GM12878 (cell line): Measurements from ENCODE around the gene LRSAM1. TPM values are rescaled to one million over a fixed set of nuclear protein-coding genes. Genes with fewer than 3 reads are reported as not detected.
A peak's percentile ranks its signal among the peaks of the same experiment; 100 is the strongest.

Experiments
- ATAC-seq: fragments of 200-7000 bp; cut with Tn5 transposase; 3 replicates; pipeline ENCODE4 v1.9.1; 2020; ENCODE audit warnings: mild to moderate bottlenecking, moderate library complexity
- BruUV-seq: library from RNA; stranded (reverse); fragments of 400-500 nt; replicated peaks from 2 replicates; lab custom pipeline; 2021; lab: Mats Ljungman, UMichigan
- CTCF ChIA-PET: fragments of 300-600 bp; sonication (Branson Sonifier 250); formaldehyde crosslinking; extraction: SDS; loops from one replicate; lab custom pipeline; 2021; ENCODE audit warnings: inconsistent platforms; lab: Yijun Ruan, JAX
- POLR2A ChIA-PET: fragments of 350-600 bp; formaldehyde crosslinking; extraction: SDS; loops from one replicate; lab custom pipeline; 2021; ENCODE audit warnings: inconsistent platforms; lab: Charles Lee
- RAD21 ChIA-PET: fragments of 300-600 bp; sonication (Branson Sonifier 250); formaldehyde crosslinking; loops from one replicate; lab custom pipeline; 2023; ENCODE audit warnings: antibody characterized with exemption; ENCODE audit not compliant: unreplicated experiment; lab: Charles Lee
- SMC1A ChIA-PET: fragments of 300-600 bp; sonication (Branson Sonifier 250); formaldehyde crosslinking; loops from one replicate; lab custom pipeline; 2023; ENCODE audit not compliant: unreplicated experiment, uncharacterized antibody; lab: Charles Lee
- DNase-seq: peaks from one replicate; pipeline ENCODE4 v3.0.0-alpha.2; 2011; ENCODE audit warnings: low read depth, low spot score
- FAIRE-seq: peaks from 3 replicates; lab custom pipeline; 2011; peaks lifted over from hg19 to GRCh38; lab: Jason Lieb, UNC
- H2AFZ ChIP-seq: 2 replicates; pipeline ENCODE4 v1.6.0; 2011; ENCODE audit warnings: low read depth, low read length, control low read depth; ENCODE audit not compliant: control insufficient read depth
- H3K27ac ChIP-seq: 2 replicates; pipeline ENCODE4 v1.5.1; 2011; ENCODE audit warnings: control low read depth; ENCODE audit not compliant: control insufficient read depth, insufficient read depth
- H3K27me3 ChIP-seq, 2 experiments: replicated peaks in 1 of 2; 2 replicates each; pipeline versions ENCODE4 v1.6.0 to v1.6.1; 2011; ENCODE audit warnings: low read length in 1 of 2; ENCODE audit not compliant: control insufficient read depth in 2 of 2, insufficient read depth in 2 of 2
- H3K36me3 ChIP-seq, 2 experiments: 2 replicates each; pipeline ENCODE4 v1.5.1; 2011; ENCODE audit warnings: low read length in 1 of 2; ENCODE audit not compliant: control insufficient read depth in 2 of 2, insufficient read depth in 2 of 2
- H3K4me1 ChIP-seq: 2 replicates; pipeline ENCODE4 v1.6.1; 2011; ENCODE audit warnings: mild to moderate bottlenecking, low read length, moderate library complexity, mixed read lengths; ENCODE audit not compliant: control insufficient read depth, insufficient read depth
- H3K4me2 ChIP-seq: 2 replicates; pipeline ENCODE4 v1.6.0; 2011; ENCODE audit warnings: control low read depth; ENCODE audit not compliant: control insufficient read depth, insufficient read depth
- H3K4me3 ChIP-seq: fragments of 200-600 bp; sonication (generic); 2 replicates; pipeline ENCODE4 v1.5.1; 2016
- H3K79me2 ChIP-seq: 2 replicates; pipeline ENCODE4 v1.6.0; 2011; ENCODE audit warnings: low read length; ENCODE audit not compliant: control insufficient read depth, insufficient read depth
- H3K9ac ChIP-seq: 2 replicates; pipeline ENCODE4 v1.8.0; 2011; ENCODE audit warnings: low read length, control low read depth, mixed read lengths; ENCODE audit not compliant: control insufficient read depth, insufficient read depth
- H3K9me3 ChIP-seq: replicated peaks from 3 replicates; pipeline ENCODE4 v1.5.1; 2011; ENCODE audit warnings: mild to moderate bottlenecking, low read length; ENCODE audit not compliant: control insufficient read depth, insufficient read depth
- H4K20me1 ChIP-seq: 2 replicates; pipeline ENCODE4 v1.6.0; 2011; ENCODE audit not compliant: control insufficient read depth, insufficient read depth
- CHD1 ChIP-seq: IDR thresholded peaks from 2 replicates; pipeline ENCODE4 v1.6.1; 2012; ENCODE audit warnings: low read depth, low read length, improper control_type of control experiment
- GATAD2B ChIP-seq: fragments of 450-650 bp; conservative IDR thresholded peaks from 2 replicates; pipeline ENCODE4 v1.6.1; 2017; ENCODE audit warnings: low read depth, mild to moderate bottlenecking, moderate library complexity
- IKZF2 ChIP-seq, 2 experiments: fragments of 450-650 bp; IDR thresholded peaks; 2 replicates each; pipeline ENCODE4 v1.6.1; 2017; ENCODE audit warnings: mild to moderate bottlenecking in 2 of 2, moderate library complexity in 2 of 2
- JUNB ChIP-seq: IDR thresholded peaks from 2 replicates; pipeline ENCODE4 v1.6.1; 2016; ENCODE audit warnings: antibody characterized with exemption, mild to moderate bottlenecking
- KAT2A ChIP-seq: conservative IDR thresholded peaks from 2 replicates; pipeline ENCODE4 v1.6.1; 2011; ENCODE audit warnings: low read depth, low read length; ENCODE audit not compliant: control insufficient read depth
- KDM1A ChIP-seq: fragments of 200-600 bp; sonication (generic); IDR thresholded peaks from 2 replicates; pipeline ENCODE4 v1.6.1; 2016; ENCODE audit warnings: borderline replicate concordance
- MTA2 ChIP-seq: fragments of 450-650 bp; IDR thresholded peaks from 2 replicates; pipeline ENCODE4 v1.6.1; 2016; ENCODE audit warnings: low read depth, mild to moderate bottlenecking, moderate library complexity
- NR2C1 ChIP-seq: fragments of 450-650 bp; IDR thresholded peaks from 2 replicates; pipeline ENCODE4 v1.6.1; 2017; ENCODE audit warnings: antibody characterized with exemption, mild to moderate bottlenecking, moderate library complexity
- NR2F1 ChIP-seq: fragments of 450-650 bp; conservative IDR thresholded peaks from 2 replicates; pipeline ENCODE4 v1.6.1; 2017; ENCODE audit warnings: mild to moderate bottlenecking
- POLR2A ChIP-seq: IDR thresholded peaks from 2 replicates; pipeline ENCODE4 v1.6.1; 2011; ENCODE audit warnings: low read depth, mild to moderate bottlenecking, low read length
- RUNX3 ChIP-seq: IDR thresholded peaks from 2 replicates; pipeline ENCODE4 v1.6.1; 2012; ENCODE audit warnings: low read length, inconsistent platforms
- TCF7 ChIP-seq: IDR thresholded peaks from 2 replicates; pipeline ENCODE4 v1.6.1; 2014; ENCODE audit warnings: antibody characterized with exemption, borderline replicate concordance
- ZBED1 ChIP-seq: IDR thresholded peaks from 2 replicates; pipeline ENCODE4 v1.6.1; 2016; ENCODE audit warnings: borderline replicate concordance
- WGBS: methylation state at CpG from one replicate; pipeline ENCODE4 v1.1.6; 2016; ENCODE audit warnings: low lambda C conversion rate; ENCODE audit not compliant: insufficient replicate concordance, insufficient coverage; ENCODE audit errors: missing lambda C conversion rate; 5-methylcytosine and 5-hydroxymethylcytosine counted together
- in situ Hi-C: fragments of 300-500 bp; cut with MboI; formaldehyde crosslinking; loops from 9 replicates; pipeline ENCODE4 v1.14.3; 2018; ENCODE audit warnings: mixed read lengths
- intact Hi-C: fragments of 100-400 bp; cut with micrococcal nuclease; formaldehyde crosslinking; loops from one replicate; pipeline ENCODE4 v1.14.2; 2022; ENCODE audit not compliant: unreplicated experiment
- polyA plus RNA-seq, 11 experiments: library from polyadenylated mRNA; depleted of rRNA in 4 of 11; unstranded in 6 of 11; stranded (reverse) in 5 of 11; fragments of >200 nt; fragmentation: Nextera tagmentation in 4 of 11; fragmentation: Illumina TruSeq in 1 of 11; extraction: Ambion mirVana in 4 of 11; extraction: Trizol in 1 of 11; gene quantifications; 1 replicate in 1 of 11; 2 replicates in 10 of 11; pipeline versions ENCODE4 v1.2.1 to v1.2.3, GENCODE V29; 2011 to 2016; ENCODE audit warnings: inconsistent platforms in 2 of 11, missing spikeins in 2 of 11, low read depth in 1 of 11
- total RNA-seq, 4 experiments: library from RNA; depleted of rRNA in 3 of 4; stranded (reverse); fragments of >200 nt in 3 of 4; fragmentation: Illumina TruSeq in 1 of 4; extraction: Trizol in 1 of 4; gene quantifications; 2 replicates each; pipeline versions ENCODE4 v1.2.1 to v1.2.3, GENCODE V29; 2013 to 2021

The LRSAM1 gene
- total and polyA plus RNA-seq, 10 of the 15 experiments (the other 5 are each of a cell fraction or from before 2014, with no cell fraction given): 0.14 to 23.4 (median 11.7) TPM

- ATAC-seq (no peak), DNase-seq (no peak), FAIRE-seq (no peak)
- H3K79me2 ChIP-seq: no peaks in the 10 kb centered on the region
- 92% methylated on average over 19 of the region's 23 CpGs for WGBS
- BruUV-seq: no TSS peak
- H3K4me2 ChIP-seq: no peak overlapping the region
- ChIA-PET POLR2A (no interaction called here), RAD21 (no interaction called here), CTCF (no interaction called here), SMC1A (no interaction called here)
- H3K36me3 ChIP-seq: peaks cover 0 to 3% of the 10 kb centered on the region in 2 experiments; a peak in 2 of 4 replicates
- no peak overlapping the region for H3K9ac ChIP-seq
- TF ChIP-seq POLR2A: 0 out of 2 replicates have a peak, but pooled peaks have one; percentile 19
- TF ChIP-seq GATAD2B: no peak
- no peak for TF ChIP-seq CHD1
- no peak for TF ChIP-seq RUNX3
- H4K20me1 ChIP-seq: no peaks in the 10 kb centered on the region
- H3K4me1 ChIP-seq: no peaks in the 10 kb centered on the region
- no peaks in the 10 kb centered on the region for H3K27me3 ChIP-seq
- in situ Hi-C loops: no loop called here
- no peak overlapping the region for H3K27ac ChIP-seq
- intact Hi-C loops: no loop called here
- H3K4me3 ChIP-seq: no peak overlapping the region
- H3K9me3 ChIP-seq: no peaks in the 10 kb centered on the region
- no peak overlapping the region for H2AFZ ChIP-seq
Measured at GRCh38 chr9:127404631-127405030, 46.7 kb upstream of the LRSAM1 start.

DNA sequence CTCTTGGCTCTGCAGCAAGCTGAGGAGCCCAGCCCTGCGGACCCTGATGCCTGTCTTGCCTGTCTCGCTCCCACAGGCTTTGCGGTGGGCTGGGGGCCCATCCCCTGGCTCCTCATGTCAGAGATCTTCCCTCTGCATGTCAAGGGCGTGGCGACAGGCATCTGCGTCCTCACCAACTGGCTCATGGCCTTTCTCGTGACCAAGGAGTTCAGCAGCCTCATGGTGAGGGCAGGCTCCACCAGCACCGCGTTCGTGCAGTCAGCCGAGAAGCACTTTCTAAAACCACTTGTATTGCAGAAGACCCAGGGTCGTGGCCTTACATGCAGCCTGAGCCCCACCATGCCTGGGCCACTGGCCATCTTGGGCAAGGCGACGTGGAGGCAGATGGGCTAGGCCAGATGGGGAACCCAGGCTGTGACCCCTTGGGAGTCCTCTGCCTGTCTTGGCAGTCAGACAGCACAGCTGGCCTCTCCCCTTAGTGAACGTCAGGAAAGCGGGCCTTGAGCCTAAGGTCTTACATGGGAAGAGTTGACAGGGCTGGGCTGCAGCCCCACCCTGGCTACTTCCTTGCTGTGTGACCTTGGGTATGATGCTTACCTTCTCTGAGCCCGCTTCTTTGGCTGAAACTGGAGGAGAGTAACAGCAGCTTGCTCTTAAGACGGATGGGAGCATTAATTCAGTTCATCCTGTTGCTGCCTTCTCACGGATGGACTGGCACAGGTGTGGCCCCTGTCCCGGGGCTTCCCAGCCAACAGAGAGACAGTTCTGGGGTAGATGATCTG, 45.8 kb upstream of the LRSAM1 start:
- no peak overlapping the region for H3K4me3 ChIP-seq
- H4K20me1 ChIP-seq: no peaks in the 10 kb centered on the region
- 90% methylated on average over 17 of the region's 20 CpGs for WGBS
- H2AFZ ChIP-seq: no peak overlapping the region
- ATAC-seq: no peak
- DNase-seq: no peak
- no peak for FAIRE-seq
- no peaks in the 10 kb centered on the region for H3K27me3 ChIP-seq
- ChIA-PET SMC1A (no interaction called here), RAD21 (no interaction called here), CTCF (no interaction called here), POLR2A (no interaction called here)
- H3K27ac ChIP-seq: no peak overlapping the region
- peaks cover 0 to 3% of the 10 kb centered on the region in 2 experiments; a peak in 2 of 4 replicates for H3K36me3 ChIP-seq
- no peak overlapping the region for H3K4me2 ChIP-seq
- TF ChIP-seq ZBED1 (no peak), NR2C1 (no peak), JUNB (no peak), KDM1A (no peak), NR2F1 (no peak), MTA2 (no peak), KAT2A (no peak), TCF7 (no peak), IKZF2 (IDR thresholded peaks at IDR 0.05) (no peak)
- H3K79me2 ChIP-seq: no peaks in the 10 kb centered on the region
- in situ Hi-C loops (no loop called here), intact Hi-C loops (no loop called here)
- H3K9me3 ChIP-seq: no peaks in the 10 kb centered on the region
- H3K4me1 ChIP-seq: no peaks in the 10 kb centered on the region
- BruUV-seq: no TSS peak
- H3K9ac ChIP-seq: no peak overlapping the region
